CD14-positive monocyte (primary cell): ENCODE results near the gene ZNF784. TPM values are rescaled to one million over a fixed set of nuclear protein-coding genes. Genes with fewer than 3 reads are reported as not detected.

Experiments used
- DNase-seq, 3 donors: peaks; one replicate each; pipeline ENCODE4 v3.0.0-alpha.2; 2011 to 2022
- H2AFZ ChIP-seq: 2 replicates; pipeline ENCODE4 v1.6.0; 2012; ENCODE audit warnings: mild to moderate bottlenecking, low read depth, low read length, inconsistent platforms; ENCODE audit not compliant: insufficient read depth, poor library complexity, severe bottlenecking
- H3K27ac ChIP-seq, 2 donors: 1 replicate in 1 of 2; 2 replicates in 1 of 2; pipeline ENCODE4 v1.5.1; 2012 to 2013; ENCODE audit warnings: low read length in 2 of 2, control low read depth in 1 of 2, inconsistent platforms in 1 of 2, low read depth in 1 of 2, mild to moderate bottlenecking in 1 of 2
- H3K27me3 ChIP-seq, 2 donors: one replicate each; pipeline versions ENCODE4 v1.6.0 to v1.6.1; 2011 to 2013; ENCODE audit warnings: low read length in 2 of 2; ENCODE audit not compliant: control insufficient read depth in 2 of 2, insufficient read depth in 2 of 2
- H3K36me3 ChIP-seq, 2 donors: replicated peaks in 1 of 2; 1 replicate in 1 of 2; 2 replicates in 1 of 2; pipeline versions ENCODE4 v1.5.1 to v1.6.1; 2012 to 2013; ENCODE audit warnings: low read length in 2 of 2, control low read depth in 1 of 2, inconsistent platforms in 1 of 2, mild to moderate bottlenecking in 1 of 2; ENCODE audit not compliant: insufficient read depth in 2 of 2, control insufficient read depth in 1 of 2
- H3K4me1 ChIP-seq, 2 donors: 1 replicate in 1 of 2; 2 replicates in 1 of 2; pipeline versions ENCODE4 v1.5.1 to v1.6.1; 2012 to 2013; ENCODE audit warnings: low read length in 2 of 2, control low read depth in 1 of 2, inconsistent platforms in 1 of 2, mild to moderate bottlenecking in 1 of 2, moderate library complexity in 1 of 2; ENCODE audit not compliant: insufficient read depth in 2 of 2, control insufficient read depth in 1 of 2
- H3K4me2 ChIP-seq: replicated peaks from 2 replicates; pipeline ENCODE3; 2012; ENCODE audit warnings: low read length, moderate library complexity, mild to moderate bottlenecking; ENCODE audit not compliant: poor library complexity, severe bottlenecking; ENCODE audit errors: extremely low read depth
- H3K4me3 ChIP-seq, 3 experiments: fragments of 200-600 bp in 1 of 3; sonication (generic) in 1 of 3; replicated peaks in 1 of 3; 1 replicate in 2 of 3; 2 replicates in 1 of 3; pipeline ENCODE4 v1.5.1; 2011 to 2013; ENCODE audit warnings: low read length in 3 of 3, mild to moderate bottlenecking in 3 of 3, control low read depth in 2 of 3, low read depth in 2 of 3, inconsistent platforms in 1 of 3, moderate library complexity in 1 of 3
- H3K79me2 ChIP-seq: 2 replicates; pipeline ENCODE4 v1.6.0; 2012; ENCODE audit warnings: mild to moderate bottlenecking, control low read depth, inconsistent platforms, low read length, moderate library complexity; ENCODE audit not compliant: insufficient read depth
- H3K9ac ChIP-seq: 2 replicates; pipeline ENCODE4 v1.6.0; 2017; ENCODE audit warnings: low read length, mild to moderate bottlenecking; ENCODE audit not compliant: insufficient read depth, poor library complexity, severe bottlenecking
- H3K9me3 ChIP-seq, 2 donors: replicated peaks in 1 of 2; 1 replicate in 1 of 2; 2 replicates in 1 of 2; pipeline versions ENCODE4 v1.5.1 to v1.6.1; 2012 to 2013; ENCODE audit warnings: low read length in 2 of 2, control low read depth in 1 of 2; ENCODE audit not compliant: control insufficient read depth in 1 of 2, insufficient read depth in 1 of 2
- H4K20me1 ChIP-seq: 2 replicates; pipeline ENCODE4 v1.6.0; 2012; ENCODE audit warnings: mild to moderate bottlenecking, low read length, control low read depth, moderate library complexity; ENCODE audit not compliant: insufficient read depth
- H3K27ac Mint-ChIP-seq, 7 donors: one replicate each; pipeline ENCODE4 v1.8.0; 2020; ENCODE audit warnings: mild to moderate bottlenecking in 7 of 7, mixed read lengths in 7 of 7, moderate library complexity in 6 of 7, inconsistent platforms in 2 of 7
- H3K27me3 Mint-ChIP-seq, 3 donors: one replicate each; pipeline ENCODE4 v1.8.0; 2021 to 2022; ENCODE audit warnings: low read depth in 3 of 3, mild to moderate bottlenecking in 3 of 3, mixed read lengths in 3 of 3, moderate library complexity in 3 of 3, inconsistent platforms in 1 of 3
- H3K36me3 Mint-ChIP-seq, 2 donors: one replicate each; pipeline ENCODE4 v1.8.0; 2020; ENCODE audit warnings: mixed read lengths in 2 of 2, inconsistent platforms in 1 of 2, mild to moderate bottlenecking in 1 of 2
- H3K4me1 Mint-ChIP-seq: one replicate; pipeline ENCODE4 v1.8.0; 2020; ENCODE audit warnings: mild to moderate bottlenecking, mixed read lengths
- H3K4me3 Mint-ChIP-seq, 2 donors: one replicate each; pipeline ENCODE4 v1.8.0; 2020; ENCODE audit warnings: mild to moderate bottlenecking in 2 of 2, mixed read lengths in 2 of 2, moderate library complexity in 1 of 2
- H3K9me3 Mint-ChIP-seq, 7 donors: one replicate each; pipeline ENCODE4 v1.8.0; 2020 to 2022; ENCODE audit warnings: mixed read lengths in 7 of 7, mild to moderate bottlenecking in 6 of 7, moderate library complexity in 6 of 7, inconsistent platforms in 2 of 7
- CTCF ChIP-seq: fragments of 200-600 bp; IDR thresholded peaks from one replicate; pipeline ENCODE4 v1.8.0; 2022; ENCODE audit warnings: antibody characterized with exemption, mild to moderate bottlenecking
- WGBS: methylation state at CpG from one replicate; pipeline ENCODE4 v1.1.5; 2013; ENCODE audit warnings: missing lambda C conversion rate; ENCODE audit not compliant: insufficient coverage; 5-methylcytosine and 5-hydroxymethylcytosine counted together
- intact Hi-C, 2 donors: fragments of 100-400 bp; cut with micrococcal nuclease; formaldehyde crosslinking; loops; one replicate each; pipeline versions ENCODE4 v1.15.0 to v1.15.1; 2023
- polyA plus RNA-seq, 3 donors: library from polyadenylated mRNA; depleted of rRNA in 1 of 3; unstranded in 2 of 3; stranded (reverse) in 1 of 3; fragments of 300-500 nt in 2 of 3; fragments of >200 nt in 1 of 3; fragmentation: Illumina TruSeq in 2 of 3; gene quantifications; 1 replicate in 2 of 3; 2 replicates in 1 of 3; pipeline ENCODE4 v1.2.3, GENCODE V29; 2012 to 2021

ZNF784 gene
- polyA plus RNA-seq, 3 donors: 1.5 to 5.5 (median 2.4) TPM

- H3K4me3 Mint-ChIP-seq: no peak overlapping the region
- no peak for DNase-seq
Measured at GRCh38 chr19:55591555-55591954, 32.8 kb downstream of the ZNF784 start.

GRCh38 chr19:55590617-55591016 is 33.7 kb downstream of the ZNF784 start:
- no peak for DNase-seq

More at GRCh38 chr19:55591555-55591954, 32.8 kb downstream of the ZNF784 start:
- Mint-ChIP-seq H3K27me3 (peaks cover 5 to 12% (median 10%) of the 10 kb centered on the region in 3 donors), H3K9me3 (peaks cover 4 to 15% (median 11%) of the 10 kb centered on the region in 7 donors), H3K36me3 (peaks cover 24 to 34% of the 10 kb centered on the region in 2 donors), H3K4me1 (peaks cover 9% of the 10 kb centered on the region), H3K27ac (no peak overlapping the region)
- Histone ChIP-seq H3K9ac (no peak overlapping the region), H3K4me2 (no peak overlapping the region), H4K20me1 (no peaks in the 10 kb centered on the region), H3K4me3 (no peak overlapping the region), H3K27ac (no peak overlapping the region), H3K79me2 (no peaks in the 10 kb centered on the region), H3K36me3 (peaks cover 21 to 29% of the 10 kb centered on the region in 2 donors), H2AFZ (no peak overlapping the region), H3K9me3 (peaks cover 0 to 10% of the 10 kb centered on the region in 2 donors), H3K27me3 (peaks cover 0 to 6% of the 10 kb centered on the region in 2 donors), H3K4me1 (peaks cover 10% of the 10 kb centered on the region in 2 donors)
- no peak for TF ChIP-seq CTCF
- WGBS: 94% methylated on average over 3 of the region's 10 CpGs
- intact Hi-C loops: no loop called here

More at GRCh38 chr19:55590617-55591016, 33.7 kb downstream of the ZNF784 start:
- Histone ChIP-seq H3K9ac (no peak overlapping the region), H2AFZ (no peak overlapping the region), H3K4me1 (peaks cover 10 to 20% of the 10 kb centered on the region in 2 donors), H3K79me2 (no peaks in the 10 kb centered on the region), H3K4me3 (no peak overlapping the region), H3K27me3 (peaks cover 7 to 16% of the 10 kb centered on the region in 2 donors), H3K9me3 (peaks cover 0 to 4% of the 10 kb centered on the region in 2 donors), H3K36me3 (peaks cover 14 to 20% of the 10 kb centered on the region in 2 donors), H3K4me2 (no peak overlapping the region), H4K20me1 (no peaks in the 10 kb centered on the region), H3K27ac (no peak overlapping the region)
- Mint-ChIP-seq H3K4me3 (no peak overlapping the region), H3K27ac (no peak overlapping the region), H3K4me1 (peaks cover 16% of the 10 kb centered on the region), H3K9me3 (peaks cover 3 to 14% (median 5%) of the 10 kb centered on the region in 7 donors), H3K27me3 (peaks cover 13 to 21% (median 19%) of the 10 kb centered on the region in 3 donors), H3K36me3 (peaks cover 15 to 24% of the 10 kb centered on the region in 2 donors)
- intact Hi-C loops: no loop called here
- TF ChIP-seq CTCF: no peak
- WGBS: 90% methylated on average over 2 of the region's 10 CpGs
